Activated T-cell treated with anti-CD3 and anti-CD28 coated beads, Interleukin-2, amount 50 U/mL, for 1 hour (primary cell): ENCODE data around the gene IGFBP6.
A peak's percentile ranks its signal among the peaks of the same experiment; 100 is the strongest.
"Not testable (repeated sequence)": the region's sequence is repeated elsewhere in the genome, so short reads cannot be mapped to it uniquely, and the experiment has no call there.

Experiments
- DNase-seq: peaks from one replicate; pipeline ENCODE4 v3.0.0-alpha.2; 2020

Gene IGFBP6

DNA sequence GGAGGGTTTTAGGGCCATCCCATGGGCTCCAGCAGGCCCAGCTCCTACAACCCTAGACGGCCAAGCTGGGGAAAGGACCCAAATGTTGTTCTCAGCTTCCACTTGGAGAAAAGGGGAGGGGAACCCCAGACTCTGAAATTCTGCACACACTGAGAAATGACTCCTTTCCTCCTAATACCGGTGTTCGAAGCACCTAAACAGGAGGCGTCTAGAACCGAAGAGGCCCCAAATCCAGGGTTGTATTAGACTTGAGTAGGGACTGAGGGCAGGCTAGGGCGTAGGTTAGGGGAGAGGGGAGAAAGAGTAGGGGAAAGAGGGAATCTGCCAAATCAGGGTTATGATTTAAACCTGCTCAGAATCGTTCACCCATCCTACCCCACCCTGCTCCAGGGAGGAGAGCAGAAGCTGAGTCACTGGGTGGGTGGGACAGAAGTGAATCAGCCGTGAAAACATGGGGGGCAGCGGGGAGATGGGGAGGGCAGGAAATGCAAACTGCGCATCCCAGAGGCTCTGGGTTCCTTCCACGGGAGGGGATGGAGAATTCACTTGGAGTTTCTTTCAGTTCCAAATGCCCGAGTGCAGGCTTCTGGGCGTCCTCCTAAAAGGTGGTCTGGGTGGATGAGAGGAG, 1.0 kb downstream of the IGFBP6 start:
- DNase-seq: peak; percentile 34

- DNase-seq: peak; percentile 89
These were observed 1.8 kb downstream of the IGFBP6 start for GRCh38 chr12:53099071-53099882.

DNA sequence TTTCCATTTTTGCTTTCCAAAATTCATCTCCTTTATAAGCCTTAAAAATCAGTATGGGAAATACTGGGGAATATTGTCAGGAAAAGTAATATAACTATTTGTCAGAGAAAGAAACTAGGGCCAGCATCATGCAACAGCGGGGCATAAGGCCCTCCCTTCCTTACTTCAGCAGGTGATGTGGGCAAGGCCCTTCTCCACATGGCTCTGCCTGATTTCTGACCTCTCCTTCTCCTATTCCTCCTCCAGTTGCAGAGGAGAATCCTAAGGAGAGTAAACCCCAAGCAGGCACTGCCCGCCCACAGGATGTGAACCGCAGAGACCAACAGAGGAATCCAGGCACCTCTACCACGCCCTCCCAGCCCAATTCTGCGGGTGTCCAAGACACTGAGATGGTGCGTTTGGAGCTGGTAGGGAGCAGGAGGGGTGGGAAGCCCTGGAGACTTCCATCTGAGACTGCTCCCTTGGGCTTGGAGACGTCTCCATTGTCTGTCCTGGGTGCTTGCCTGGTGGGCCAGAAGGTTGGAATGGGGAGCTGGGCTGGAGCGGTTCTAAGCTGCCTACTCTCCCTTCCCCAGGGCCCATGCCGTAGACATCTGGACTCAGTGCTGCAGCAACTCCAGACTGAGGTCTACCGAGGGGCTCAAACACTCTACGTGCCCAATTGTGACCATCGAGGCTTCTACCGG, 3.1 kb downstream of the IGFBP6 start:
- DNase-seq: no peak

GRCh38 chr12:53101266-53101665, 3.8 kb downstream of the IGFBP6 start:
- DNase-seq: no peak

GRCh38 chr12:53101931-53102781, 4.7 kb downstream of the IGFBP6 start:
- DNase-seq: no peak

DNA sequence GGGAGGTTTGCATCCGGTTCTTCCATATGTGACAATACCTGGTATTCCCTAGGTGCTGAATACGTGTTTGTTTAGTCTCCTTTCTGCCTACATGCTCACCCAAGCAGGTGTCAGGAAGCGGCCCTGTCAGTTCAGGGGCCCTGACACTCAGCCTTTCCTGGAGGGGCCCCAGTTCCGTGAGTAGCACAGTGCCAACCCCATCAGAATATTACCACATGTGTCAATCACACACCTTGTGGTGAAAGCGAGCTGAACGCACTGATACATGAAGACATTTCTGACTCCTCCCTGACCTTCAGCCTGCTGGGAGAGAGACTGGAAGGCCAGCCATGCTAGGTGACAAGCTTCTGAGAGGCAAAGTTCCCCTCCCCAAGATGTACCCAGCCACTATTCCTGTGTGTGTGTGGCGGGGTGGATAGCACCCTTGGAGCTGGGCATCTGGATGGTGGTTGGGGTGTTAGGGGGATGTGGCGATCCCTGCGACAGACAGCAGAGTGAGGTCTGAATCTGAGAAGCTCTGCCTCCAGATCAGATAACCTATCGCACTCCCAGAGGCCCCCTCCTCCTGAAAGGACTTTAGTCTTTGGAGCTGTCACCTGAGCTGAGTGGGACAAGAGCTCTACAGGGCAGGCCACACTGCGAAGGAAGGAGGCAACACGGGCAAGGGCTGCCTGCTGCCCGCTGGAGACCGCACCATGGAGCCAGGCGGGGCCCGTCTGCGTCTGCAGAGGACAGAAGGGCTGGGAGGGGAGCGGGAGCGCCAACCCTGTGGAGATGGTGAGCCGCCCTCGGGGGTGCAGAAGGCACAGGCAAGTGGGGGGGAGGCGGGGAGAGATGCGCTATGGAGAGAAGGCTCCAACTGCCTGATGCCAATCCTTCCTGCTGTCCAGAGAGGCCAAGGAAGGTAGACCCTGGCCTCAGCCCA, 5.7 kb downstream of the IGFBP6 start, which contains the start of gene SOAT2:
TSS of gene SOAT2 (plus strand) at position 604 of the 925 bp plus-strand sequence. CDS start at position 696, 92 bp downstream.
- peak; percentile 51 for DNase-seq

- no peak for DNase-seq
These were observed 6.4 kb downstream of the IGFBP6 start for GRCh38 chr12:53103860-53104305.

- DNase-seq: no peak
These were observed 7.8 kb downstream of the IGFBP6 start for GRCh38 chr12:53105256-53105655.

DNA sequence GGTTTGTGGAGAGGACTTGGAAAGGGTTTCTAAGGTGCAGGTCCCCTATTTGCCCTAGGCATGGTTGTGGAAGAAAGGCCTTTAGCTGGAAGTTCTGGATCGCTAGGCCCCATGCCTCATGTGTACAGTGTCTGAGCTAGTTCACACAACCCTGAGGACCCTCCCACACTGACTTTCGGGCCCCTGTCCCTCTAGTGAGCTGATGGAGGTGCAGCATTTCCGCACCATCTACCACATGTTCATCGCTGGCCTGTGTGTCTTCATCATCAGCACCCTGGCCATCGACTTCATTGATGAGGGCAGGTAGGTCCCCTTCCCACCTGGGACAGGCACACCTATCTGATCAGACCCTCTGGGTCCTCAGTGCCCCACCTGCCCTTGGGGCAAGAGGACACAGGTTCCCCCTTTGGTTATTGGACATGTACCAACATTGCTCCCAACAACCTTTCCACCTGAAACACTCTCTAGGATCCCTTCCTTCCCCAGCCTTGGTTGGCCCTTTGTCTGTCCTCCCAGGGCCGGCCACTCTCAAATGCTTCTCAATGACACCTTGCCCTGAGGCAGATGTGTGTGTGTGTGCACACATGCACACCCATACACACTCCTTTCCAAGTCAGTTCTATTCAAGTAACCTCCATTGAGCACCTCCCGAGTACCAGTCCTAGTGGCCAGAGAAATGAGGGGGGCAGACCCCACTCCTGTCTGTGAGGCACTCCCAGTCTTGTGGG, 8.4 kb downstream of the IGFBP6 start:
- DNase-seq: no peak

GRCh38 chr12:53107122-53107521, 9.7 kb downstream of the IGFBP6 start:
- no peak for DNase-seq

DNA sequence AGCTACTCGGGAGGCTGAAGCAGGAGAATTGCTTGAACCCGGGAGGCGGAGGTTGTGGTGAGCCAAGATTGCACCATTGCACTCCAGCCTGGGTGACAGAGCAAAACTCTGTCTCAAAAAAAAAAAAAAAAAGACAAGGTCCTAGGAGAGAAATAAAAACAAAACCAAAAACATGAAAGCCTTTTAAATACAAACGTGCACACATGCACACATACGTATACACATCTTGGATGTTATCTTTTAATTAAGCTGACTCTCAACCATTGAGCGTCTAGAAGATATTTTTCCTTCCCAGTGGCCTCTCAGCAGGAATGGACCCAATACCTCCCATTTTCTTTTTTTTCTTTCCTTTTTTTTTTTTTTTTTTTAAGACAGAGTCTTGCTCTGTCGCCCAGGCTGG, 15.0 kb downstream of the IGFBP6 start:
- not testable (repeated sequence) for DNase-seq

GRCh38 chr12:53113136-53113705, 15.8 kb downstream of the IGFBP6 start:
- DNase-seq: no peak

GRCh38 chr12:53113951-53114350, 16.5 kb downstream of the IGFBP6 start:
- no peak for DNase-seq

- no peak for DNase-seq
These were observed 17.8 kb downstream of the IGFBP6 start for GRCh38 chr12:53115112-53115890.

GRCh38 chr12:53115891-53116648, 18.6 kb downstream of the IGFBP6 start:
- no peak for DNase-seq

DNA sequence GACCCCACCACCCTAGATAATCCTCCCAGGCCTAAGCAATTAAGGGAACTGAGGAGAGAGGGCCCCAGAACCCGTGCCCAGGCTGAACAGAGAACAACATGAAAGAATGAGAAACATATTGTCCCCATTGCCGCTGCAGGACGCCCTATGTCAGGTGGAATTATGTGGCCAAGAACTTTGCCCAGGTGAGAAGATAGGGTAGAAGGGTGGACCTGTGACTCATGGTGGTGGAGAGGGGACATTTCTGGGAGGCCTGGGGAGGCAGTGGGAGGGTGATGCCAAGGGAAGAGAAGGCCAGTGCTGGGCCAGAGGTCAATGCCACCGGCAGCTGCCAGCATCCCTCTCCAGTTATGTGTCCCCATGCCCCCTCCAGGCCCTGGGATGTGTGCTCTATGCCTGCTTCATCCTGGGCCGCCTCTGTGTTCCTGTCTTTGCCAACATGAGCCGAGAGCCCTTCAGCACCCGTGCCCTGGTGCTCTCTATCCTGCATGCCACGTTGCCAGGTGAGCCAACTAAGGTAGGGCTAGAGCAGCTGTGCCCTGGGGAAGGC, 21.4 kb downstream of the IGFBP6 start:
- DNase-seq: no peak

GRCh38 chr12:53120685-53121525, 23.4 kb downstream of the IGFBP6 start:
- DNase-seq: no peak
